Prostate gland (tissue), 2 donors: ENCODE measurements around the gene CCDC73. TPM values are rescaled to one million over a fixed set of nuclear protein-coding genes. Genes with fewer than 3 reads are reported as not detected.
"Not testable (repeated sequence)": the region's sequence is repeated elsewhere in the genome, so short reads cannot be mapped to it uniquely, and the experiment has no call there.

Source experiments
- DNase-seq: peaks from one replicate; pipeline ENCODE4 v3.0.0-alpha.2; 2019; ENCODE audit warnings: low spot score
- H3K27ac ChIP-seq, 2 donors: fragments of 200-600 bp; sonication (generic); 2 replicates each; pipeline ENCODE4 v1.5.1; 2017 to 2019
- H3K27me3 ChIP-seq: fragments of 200-600 bp; sonication (generic); replicated peaks from 2 replicates; pipeline ENCODE4 v1.5.1; 2019; ENCODE audit not compliant: insufficient read depth
- H3K36me3 ChIP-seq, 2 donors: fragments of 200-600 bp; sonication (generic); 1 replicate in 1 of 2; 2 replicates in 1 of 2; pipeline versions ENCODE4 v1.5.1 to v1.8.1; 2017 to 2019
- H3K4me1 ChIP-seq: fragments of 200-600 bp; sonication (generic); replicated peaks from 2 replicates; pipeline ENCODE4 v1.5.1; 2019
- H3K4me3 ChIP-seq, 2 donors: fragments of 200-600 bp; sonication (generic); 2 replicates each; pipeline ENCODE4 v1.5.1; 2017 to 2019
- H3K9me3 ChIP-seq: fragments of 200-600 bp; sonication (generic); 2 replicates; pipeline ENCODE4 v1.5.1; 2017
- POLR2A ChIP-seq: fragments of 450-650 bp; IDR thresholded peaks from one replicate; pipeline ENCODE4 v1.6.1; 2016; ENCODE audit warnings: antibody characterized with exemption, mild to moderate bottlenecking
- POLR2AphosphoS5 ChIP-seq: sonication (generic); formaldehyde crosslinking; IDR thresholded peaks from one replicate; pipeline ENCODE4 v1.6.1; 2017; ENCODE audit warnings: antibody characterized with exemption
- WGBS: methylation state at CpG from one replicate; pipeline ENCODE4 v1.1.5; 2018; 5-methylcytosine and 5-hydroxymethylcytosine counted together
- intact Hi-C: fragments of 100-400 bp; cut with DNase I; formaldehyde crosslinking; loops from one replicate; pipeline ENCODE4 v1.14.2; 2022
- total RNA-seq, 2 donors: library from RNA; depleted of rRNA; stranded (reverse); fragments of >200 nt; gene quantifications; one replicate each; pipeline ENCODE4 v1.1.0, GENCODE V29; 2016
- TF ChIP-seq, protein P1 (sequence below), 4 experiments: fragments of 200-600 bp in 2 of 4; fragments of 450-650 bp in 2 of 4; sonication (generic) in 2 of 4; IDR thresholded peaks; 1 replicate in 3 of 4; 2 replicates in 1 of 4; pipeline ENCODE4 v1.5.1; 2016 to 2019; ENCODE audit warnings: antibody characterized with exemption in 4 of 4, mild to moderate bottlenecking in 2 of 4, moderate library complexity in 2 of 4

The CCDC73 gene
- total RNA-seq, 2 donors from 2014 or later: 0.09 to 2.7 TPM

DNA sequence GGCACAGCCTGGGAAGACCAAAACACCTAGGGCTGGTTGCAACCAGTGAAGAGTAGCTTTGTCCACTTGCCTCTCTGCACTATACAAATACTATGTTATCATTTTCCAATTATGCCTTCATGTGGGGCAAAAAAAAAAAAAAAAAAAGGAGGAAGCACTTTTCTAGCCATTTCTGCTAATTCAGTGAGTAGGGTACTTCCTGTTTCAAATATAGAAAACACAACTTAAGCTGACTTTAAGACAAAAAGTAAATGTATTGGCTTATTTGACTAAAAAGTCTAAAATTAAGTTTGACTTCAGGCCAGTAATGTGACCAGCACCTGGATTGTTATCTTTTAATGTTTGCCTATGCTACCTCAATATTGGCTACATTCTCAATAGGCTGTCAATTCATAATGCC is 15.3 kb downstream of the CCDC73 start:
- Histone ChIP-seq H3K27me3 (no peaks in the 10 kb centered on the region), H3K27ac (no peak overlapping the region), H3K36me3 (no peaks in the 10 kb centered on the region), H3K4me1 (no peaks in the 10 kb centered on the region), H3K4me3 (no peak overlapping the region), H3K9me3 (no peaks in the 10 kb centered on the region)
- TF ChIP-seq, protein P1, sequence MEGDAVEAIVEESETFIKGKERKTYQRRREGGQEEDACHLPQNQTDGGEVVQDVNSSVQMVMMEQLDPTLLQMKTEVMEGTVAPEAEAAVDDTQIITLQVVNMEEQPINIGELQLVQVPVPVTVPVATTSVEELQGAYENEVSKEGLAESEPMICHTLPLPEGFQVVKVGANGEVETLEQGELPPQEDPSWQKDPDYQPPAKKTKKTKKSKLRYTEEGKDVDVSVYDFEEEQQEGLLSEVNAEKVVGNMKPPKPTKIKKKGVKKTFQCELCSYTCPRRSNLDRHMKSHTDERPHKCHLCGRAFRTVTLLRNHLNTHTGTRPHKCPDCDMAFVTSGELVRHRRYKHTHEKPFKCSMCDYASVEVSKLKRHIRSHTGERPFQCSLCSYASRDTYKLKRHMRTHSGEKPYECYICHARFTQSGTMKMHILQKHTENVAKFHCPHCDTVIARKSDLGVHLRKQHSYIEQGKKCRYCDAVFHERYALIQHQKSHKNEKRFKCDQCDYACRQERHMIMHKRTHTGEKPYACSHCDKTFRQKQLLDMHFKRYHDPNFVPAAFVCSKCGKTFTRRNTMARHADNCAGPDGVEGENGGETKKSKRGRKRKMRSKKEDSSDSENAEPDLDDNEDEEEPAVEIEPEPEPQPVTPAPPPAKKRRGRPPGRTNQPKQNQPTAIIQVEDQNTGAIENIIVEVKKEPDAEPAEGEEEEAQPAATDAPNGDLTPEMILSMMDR (IDR thresholded peaks at IDR 0.05): no peak
- TF ChIP-seq POLR2A (no peak), POLR2AphosphoS5 (no peak)
- no peak for DNase-seq
- intact Hi-C loops: no loop called here

DNA sequence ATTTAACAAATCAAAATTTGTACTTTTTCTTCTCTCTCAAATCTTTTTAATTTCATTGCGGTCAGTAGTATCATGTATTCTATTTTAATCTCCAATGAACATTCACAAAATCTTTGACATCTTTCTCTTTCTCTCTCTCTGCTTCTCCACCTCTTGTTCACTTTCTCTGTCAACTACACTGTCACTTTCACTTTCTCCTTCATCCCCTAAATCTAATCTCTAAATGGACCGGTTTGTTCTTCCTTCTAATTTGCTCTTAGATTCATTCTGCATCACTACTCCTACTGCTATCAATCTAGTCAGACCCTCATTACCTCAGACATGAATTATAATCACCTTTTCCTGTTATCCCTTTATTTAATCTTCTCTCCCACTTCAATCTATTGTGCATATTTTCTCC is 18.6 kb downstream of the CCDC73 start:
- no peaks in the 10 kb centered on the region for H3K36me3 ChIP-seq
- H3K4me3 ChIP-seq: no peak overlapping the region
- WGBS: 66% methylated on average over 2 of the region's 2 CpGs
- no peaks in the 10 kb centered on the region for H3K9me3 ChIP-seq
- intact Hi-C loops: no loop called here
- H3K27me3 ChIP-seq: no peaks in the 10 kb centered on the region
- no peak for DNase-seq
- H3K27ac ChIP-seq: no peak overlapping the region
- H3K4me1 ChIP-seq: no peaks in the 10 kb centered on the region
- TF ChIP-seq POLR2AphosphoS5 (no peak), POLR2A (no peak)
- TF ChIP-seq, protein P1 (IDR thresholded peaks at IDR 0.05): no peak

DNA sequence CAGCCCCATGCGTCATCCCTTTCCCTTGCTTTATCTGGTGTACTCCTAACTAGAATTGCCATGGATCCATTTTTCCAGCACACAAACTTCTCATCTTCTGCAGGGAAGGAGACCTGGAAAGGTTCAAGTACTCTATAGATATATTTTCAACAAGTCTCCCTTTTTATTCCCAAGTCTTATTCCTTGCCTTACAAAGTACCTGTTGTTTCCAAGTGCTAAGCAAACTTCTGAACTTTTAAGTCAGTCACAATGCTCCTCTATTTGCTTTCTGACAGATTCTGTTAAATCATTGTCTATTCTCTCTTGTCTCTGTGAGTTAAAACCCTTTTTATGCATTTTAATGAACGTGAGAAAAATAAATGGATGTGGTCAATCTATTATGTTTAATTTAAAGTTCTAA is 20.4 kb downstream of the CCDC73 start:
- no peaks in the 10 kb centered on the region for H3K36me3 ChIP-seq
- no peak overlapping the region for H3K4me3 ChIP-seq
- H3K9me3 ChIP-seq: no peaks in the 10 kb centered on the region
- no peaks in the 10 kb centered on the region for H3K27me3 ChIP-seq
- 59% methylated on average over 2 of the region's 2 CpGs for WGBS
- no peaks in the 10 kb centered on the region for H3K4me1 ChIP-seq
- intact Hi-C loops: no loop called here
- TF ChIP-seq POLR2AphosphoS5 (no peak), POLR2A (no peak)
- TF ChIP-seq, protein P1 (IDR thresholded peaks at IDR 0.05): no peak
- no peak overlapping the region for H3K27ac ChIP-seq
- no peak for DNase-seq

GRCh38 chr11:32772731-32773130 is 21.7 kb downstream of the CCDC73 start:
- TF ChIP-seq POLR2A (no peak), POLR2AphosphoS5 (no peak)
- TF ChIP-seq, protein P1 (IDR thresholded peaks at IDR 0.05): no peak
- no peak for DNase-seq
- H3K27me3 ChIP-seq: no peaks in the 10 kb centered on the region
- no peaks in the 10 kb centered on the region for H3K4me1 ChIP-seq
- no peak overlapping the region for H3K27ac ChIP-seq
- H3K9me3 ChIP-seq: no peaks in the 10 kb centered on the region
- H3K4me3 ChIP-seq: no peak overlapping the region
- intact Hi-C loops: no loop called here
- H3K36me3 ChIP-seq: no peaks in the 10 kb centered on the region

DNA sequence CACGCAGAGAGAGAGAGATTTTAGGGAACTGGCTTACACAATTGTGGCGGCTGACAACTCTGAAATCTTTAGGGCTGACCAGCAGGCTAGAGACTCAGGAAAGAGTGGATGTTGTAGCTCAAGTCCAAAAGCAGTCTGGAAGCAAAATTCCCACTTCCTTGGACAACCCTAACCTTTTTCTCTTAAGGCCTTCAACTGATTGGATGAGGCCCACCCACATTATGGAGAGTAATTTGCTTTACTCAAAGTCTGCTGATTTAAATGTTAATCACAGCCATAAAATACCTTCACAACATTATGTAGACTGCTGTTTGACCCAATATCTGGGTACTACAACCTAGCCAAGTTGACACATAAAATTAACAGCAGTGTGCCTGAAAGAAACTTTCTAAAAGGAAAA is 32.7 kb downstream of the CCDC73 start:
- H3K36me3 ChIP-seq, H3K27ac ChIP-seq, intact Hi-C loops, H3K27me3 ChIP-seq, H3K4me3 ChIP-seq, H3K9me3 ChIP-seq, DNase-seq, H3K4me1 ChIP-seq: not testable (repeated sequence)
- 88% methylated on average over 2 of the region's 2 CpGs for WGBS

DNA sequence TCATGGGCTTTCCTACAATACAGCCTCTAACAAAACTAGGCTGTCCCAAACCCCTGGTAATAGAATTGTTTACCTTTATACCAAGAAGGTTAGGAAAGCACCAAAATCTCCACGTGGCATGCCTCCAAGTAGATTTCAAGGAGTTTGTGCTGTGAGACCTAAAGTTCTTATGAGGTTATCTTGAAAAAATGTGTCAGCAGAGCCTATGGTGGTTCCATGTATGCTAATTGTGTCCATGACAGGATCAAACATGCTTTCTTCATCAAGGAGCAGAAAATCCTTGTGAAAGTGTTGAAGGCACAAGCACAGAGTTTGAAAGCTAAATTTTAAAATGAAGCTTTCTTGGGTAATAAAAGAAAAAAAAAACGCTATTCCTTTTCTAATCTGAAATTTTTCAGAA is 36.2 kb downstream of the CCDC73 start:
- H3K36me3 ChIP-seq: no peaks in the 10 kb centered on the region
- TF ChIP-seq, protein P1 (IDR thresholded peaks at IDR 0.05): no peak
- TF ChIP-seq POLR2AphosphoS5: no peak
- no peak for TF ChIP-seq POLR2A
- WGBS: 64% methylated on average over 2 of the region's 2 CpGs
- H3K27ac ChIP-seq: no peak overlapping the region
- no peak for DNase-seq
- no peaks in the 10 kb centered on the region for H3K27me3 ChIP-seq
- H3K4me3 ChIP-seq: no peak overlapping the region
- intact Hi-C loops: no loop called here
- H3K9me3 ChIP-seq: no peaks in the 10 kb centered on the region
- no peaks in the 10 kb centered on the region for H3K4me1 ChIP-seq

DNA sequence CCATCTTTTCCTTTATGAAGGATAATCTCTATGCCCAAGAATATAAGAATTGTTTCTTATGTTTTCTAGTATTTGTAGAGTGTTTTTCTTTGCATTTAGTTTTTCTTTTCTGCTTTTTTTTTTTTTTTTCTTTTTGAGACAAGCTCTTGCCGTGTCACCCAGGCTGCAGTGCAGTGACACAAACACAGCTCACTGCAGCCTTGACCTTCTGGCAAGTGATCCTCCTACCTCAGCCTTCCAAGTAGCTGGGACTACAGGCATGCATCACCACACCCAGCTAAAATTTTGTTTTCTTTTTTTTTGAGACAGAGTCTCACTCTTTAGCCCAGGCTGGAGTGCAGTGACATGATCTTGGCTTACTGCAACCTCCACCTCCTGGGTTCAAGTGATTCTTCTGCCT is 41.3 kb downstream of the CCDC73 start:
- H3K27me3 ChIP-seq, H3K36me3 ChIP-seq, intact Hi-C loops, DNase-seq, H3K4me1 ChIP-seq, H3K9me3 ChIP-seq, H3K27ac ChIP-seq, H3K4me3 ChIP-seq: not testable (repeated sequence)
- WGBS: 86% methylated on average over 1 of the region's 1 CpG
